ENCODE results near the gene MSS51. TPM values are rescaled to one million over a fixed set of nuclear protein-coding genes. Genes with fewer than 3 reads are reported as not detected.

The MSS51 gene
- total and polyA plus RNA-seq, 9 donors, result 1.1 to 3.5 (median 2.1) TPM

DNA sequence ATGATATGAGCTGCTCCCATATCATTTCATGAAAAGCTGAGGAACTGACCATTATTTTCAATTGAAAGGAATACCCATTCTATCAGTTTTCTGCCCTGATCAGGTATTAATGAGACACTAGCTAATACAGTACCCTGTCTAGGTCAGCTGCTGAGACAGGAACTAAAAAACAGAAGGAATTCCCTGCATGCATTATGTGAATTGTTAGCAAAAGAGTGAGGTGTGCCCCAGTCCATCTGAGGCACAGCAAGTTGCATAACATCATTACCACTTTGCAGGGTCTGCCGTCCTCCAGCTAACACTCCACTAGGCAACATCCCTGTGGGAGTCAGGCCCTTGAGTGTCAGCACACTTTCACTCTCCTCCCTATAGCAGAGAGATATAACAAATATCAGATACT lies 11.1 kb upstream of the MSS51 start:
- no peaks in the 10 kb centered on the region for H3K9me3 ChIP-seq
- intact Hi-C loops (cut with DNase I), result no loop called here
- no peak overlapping the region for H3K4me3 ChIP-seq
- WGBS, 3 donors, result 90 to 100% (median 97%) methylated on average over 1 of the region's 1 CpG
- H3K4me1 ChIP-seq (ENCODE audit: insufficient read depth), result no peaks in the 10 kb centered on the region
- DNase-seq, result no peak
- no peaks in the 10 kb centered on the region for H3K36me3 ChIP-seq
- H3K27ac ChIP-seq, result no peak overlapping the region
- TF ChIP-seq POLR2A (IDR thresholded peaks at IDR 0.05), result no peak
- TF ChIP-seq EP300 (IDR thresholded peaks at IDR 0.05), result no peak
- TF ChIP-seq, protein P1, sequence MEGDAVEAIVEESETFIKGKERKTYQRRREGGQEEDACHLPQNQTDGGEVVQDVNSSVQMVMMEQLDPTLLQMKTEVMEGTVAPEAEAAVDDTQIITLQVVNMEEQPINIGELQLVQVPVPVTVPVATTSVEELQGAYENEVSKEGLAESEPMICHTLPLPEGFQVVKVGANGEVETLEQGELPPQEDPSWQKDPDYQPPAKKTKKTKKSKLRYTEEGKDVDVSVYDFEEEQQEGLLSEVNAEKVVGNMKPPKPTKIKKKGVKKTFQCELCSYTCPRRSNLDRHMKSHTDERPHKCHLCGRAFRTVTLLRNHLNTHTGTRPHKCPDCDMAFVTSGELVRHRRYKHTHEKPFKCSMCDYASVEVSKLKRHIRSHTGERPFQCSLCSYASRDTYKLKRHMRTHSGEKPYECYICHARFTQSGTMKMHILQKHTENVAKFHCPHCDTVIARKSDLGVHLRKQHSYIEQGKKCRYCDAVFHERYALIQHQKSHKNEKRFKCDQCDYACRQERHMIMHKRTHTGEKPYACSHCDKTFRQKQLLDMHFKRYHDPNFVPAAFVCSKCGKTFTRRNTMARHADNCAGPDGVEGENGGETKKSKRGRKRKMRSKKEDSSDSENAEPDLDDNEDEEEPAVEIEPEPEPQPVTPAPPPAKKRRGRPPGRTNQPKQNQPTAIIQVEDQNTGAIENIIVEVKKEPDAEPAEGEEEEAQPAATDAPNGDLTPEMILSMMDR (IDR thresholded peaks at IDR 0.05), result no peak
- H3K27me3 ChIP-seq, result no peaks in the 10 kb centered on the region

DNA sequence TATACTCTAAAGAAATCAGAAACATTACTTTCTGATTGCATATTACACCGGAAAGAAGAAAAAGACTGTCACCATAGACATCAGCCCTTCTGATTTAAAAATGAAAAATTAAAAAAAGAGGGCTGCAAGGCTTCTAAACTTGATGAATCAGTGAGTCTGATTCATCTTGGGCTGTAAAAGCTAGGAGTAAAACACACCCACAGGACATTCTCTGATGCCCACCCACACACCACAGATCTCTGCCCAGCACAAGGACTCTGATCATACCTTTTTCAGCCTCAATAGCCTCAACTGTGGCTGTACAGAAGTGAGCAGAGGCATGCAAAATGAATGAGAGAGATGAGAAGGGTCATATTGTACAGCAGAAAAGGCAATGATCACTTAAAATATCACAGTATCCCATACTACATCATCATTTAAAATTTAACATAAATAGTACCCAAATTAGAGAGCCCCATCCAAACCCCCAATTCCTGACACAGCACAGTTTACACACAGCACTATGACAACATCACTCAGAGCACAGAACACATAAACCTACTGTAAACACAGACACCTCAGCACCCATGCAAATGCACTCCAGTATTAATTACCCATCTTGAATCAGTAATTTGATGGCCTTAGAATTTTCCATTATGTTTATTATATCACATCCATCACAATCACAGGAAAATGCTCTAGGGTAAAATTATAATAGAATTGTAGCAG lies 6.4 kb upstream of the MSS51 start:
- Histone ChIP-seq H3K4me1 (ENCODE audit: insufficient read depth) (no peaks in the 10 kb centered on the region), H3K9me3 (no peaks in the 10 kb centered on the region), H3K4me3 (no peak overlapping the region), H3K36me3 (no peaks in the 10 kb centered on the region), H3K27me3 (no peaks in the 10 kb centered on the region), H3K27ac (no peak overlapping the region)
- no peak for DNase-seq
- TF ChIP-seq, protein P1 (IDR thresholded peaks at IDR 0.05), result no peak
- TF ChIP-seq EP300 (IDR thresholded peaks at IDR 0.05) (no peak), POLR2A (IDR thresholded peaks at IDR 0.05) (no peak)
- intact Hi-C loops (cut with DNase I), result no loop called here
- WGBS, 3 donors, result 73 to 94% (median 77%) methylated on average over 1 of the region's 1 CpG

DNA sequence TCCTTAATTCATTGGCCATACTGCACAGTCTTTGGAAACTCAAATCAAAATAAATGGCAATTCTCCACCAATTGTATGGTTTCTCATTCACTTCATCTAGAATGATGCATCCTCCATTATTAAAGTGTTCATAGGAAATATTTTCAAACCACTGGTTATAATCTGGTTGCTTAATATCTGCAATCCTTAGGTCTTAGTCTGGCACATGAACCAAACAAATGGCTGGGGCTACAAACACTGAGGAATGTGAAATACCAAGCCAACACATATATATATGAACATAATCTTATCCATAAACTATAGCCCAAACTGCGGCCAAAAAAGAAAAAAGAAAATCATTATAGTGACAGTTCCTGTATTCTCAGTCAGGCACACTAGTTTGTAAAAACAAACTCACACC lies 5.7 kb upstream of the MSS51 start:
- TF ChIP-seq POLR2A (IDR thresholded peaks at IDR 0.05) (no peak), EP300 (IDR thresholded peaks at IDR 0.05) (no peak)
- TF ChIP-seq, protein P1 (IDR thresholded peaks at IDR 0.05), result no peak
- intact Hi-C loops (cut with DNase I), result no loop called here
- H3K4me3 ChIP-seq, result no peak overlapping the region
- no peaks in the 10 kb centered on the region for H3K36me3 ChIP-seq
- no peak for DNase-seq
- H3K4me1 ChIP-seq (ENCODE audit: insufficient read depth), result no peaks in the 10 kb centered on the region
- 87 to 97% (median 91%) methylated on average over 1 of the region's 1 CpG for WGBS, 3 donors
- no peaks in the 10 kb centered on the region for H3K9me3 ChIP-seq
- H3K27ac ChIP-seq, result no peak overlapping the region
- no peaks in the 10 kb centered on the region for H3K27me3 ChIP-seq

DNA sequence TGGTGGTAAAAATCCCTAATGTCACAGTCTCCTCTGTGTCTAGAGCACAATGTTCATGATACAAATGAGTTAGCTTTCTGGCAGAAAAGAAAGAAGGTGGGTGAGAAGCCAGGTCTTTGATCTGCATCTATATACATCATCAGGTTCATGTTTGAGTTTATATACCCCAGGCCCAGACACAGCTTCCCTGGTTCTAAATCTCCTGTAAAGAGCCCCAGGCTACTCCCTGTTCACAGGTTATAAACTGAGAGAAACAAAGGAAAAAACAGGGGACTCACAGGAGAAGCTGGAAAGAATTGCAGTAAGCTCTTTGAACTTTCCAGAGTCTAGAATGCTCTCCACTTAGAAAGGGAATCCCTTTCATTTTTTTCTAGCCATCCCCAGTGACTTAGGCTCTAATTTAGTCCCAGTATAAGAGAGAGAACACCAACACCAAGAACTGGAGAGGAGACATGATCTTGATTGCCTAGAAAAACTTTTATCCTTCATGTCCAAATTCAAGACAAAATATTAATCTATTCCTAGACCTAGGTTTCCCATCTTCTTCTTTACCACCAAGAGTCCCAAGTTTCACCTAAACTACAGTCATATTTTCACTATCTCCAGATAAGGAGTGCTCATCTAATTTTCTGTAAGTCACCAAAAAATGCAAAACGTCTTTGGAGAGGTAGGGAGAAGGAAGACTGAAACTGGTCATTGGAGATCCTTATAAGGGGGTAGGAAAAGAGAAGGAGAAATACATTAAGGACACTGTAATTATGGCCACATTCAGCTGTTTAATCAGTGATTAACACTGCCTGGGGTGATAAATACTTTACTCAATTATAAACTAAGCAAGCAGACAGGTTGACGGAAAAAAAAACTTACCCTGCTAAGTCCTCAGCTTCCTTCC lies 469 bp downstream of the MSS51 start:
- intact Hi-C loops (cut with DNase I), result no loop called here
- Histone ChIP-seq H3K27ac (no peak overlapping the region), H3K9me3 (no peaks in the 10 kb centered on the region), H3K27me3 (no peaks in the 10 kb centered on the region), H3K36me3 (no peaks in the 10 kb centered on the region), H3K4me3 (no peak overlapping the region), H3K4me1 (ENCODE audit: insufficient read depth) (no peaks in the 10 kb centered on the region)
- TF ChIP-seq, protein P1 (IDR thresholded peaks at IDR 0.05), result no peak
- no peak for TF ChIP-seq POLR2A (IDR thresholded peaks at IDR 0.05)
- no peak for TF ChIP-seq EP300 (IDR thresholded peaks at IDR 0.05)
- DNase-seq, result no peak
- 75 to 78% (median 76%) methylated on average over 2 of the region's 2 CpGs for WGBS, 3 donors

Measured in ovary (tissue), 9 donors.